Activated naive CD8-positive, alpha-beta T cell treated with anti-CD3 and anti-CD28 coated beads, Interleukin-2, amount 10 ng/mL, durations not matched to agents 7 days and 5 days (primary cell): ENCODE results near the gene EMID1. TPM values are rescaled to one million over a fixed set of nuclear protein-coding genes. Genes with fewer than 3 reads are reported as not detected.

Experiments used
- ATAC-seq: fragments of 150-1000 bp; cut with Tn5 transposase; one replicate; pipeline ENCODE4 v1.10.0; 2021; ENCODE audit warnings: low read depth, moderate library complexity
- POLR2A ChIA-PET: fragments of 350-600 bp; sonication (Branson Sonifier 250); formaldehyde crosslinking; loops from one replicate; lab custom pipeline; 2021; ENCODE audit warnings: antibody characterized with exemption; lab: Charles Lee
- DNase-seq: peaks from one replicate; pipeline ENCODE4 v3.0.0; 2021
- H3K27ac Mint-ChIP-seq: one replicate; pipeline ENCODE4 v1.8.0; 2022; ENCODE audit warnings: mild to moderate bottlenecking, mixed read lengths
- H3K27me3 Mint-ChIP-seq: one replicate; pipeline ENCODE4 v1.8.0; 2022; ENCODE audit warnings: mild to moderate bottlenecking, moderate library complexity, mixed read lengths
- H3K36me3 Mint-ChIP-seq: one replicate; pipeline ENCODE4 v1.8.0; 2021; ENCODE audit warnings: mild to moderate bottlenecking, mixed read lengths
- H3K4me1 Mint-ChIP-seq: one replicate; pipeline ENCODE4 v1.8.0; 2021; ENCODE audit warnings: mixed read lengths
- H3K4me3 Mint-ChIP-seq: one replicate; pipeline ENCODE4 v1.8.0; 2022; ENCODE audit warnings: mild to moderate bottlenecking, moderate library complexity, mixed read lengths
- H3K9me3 Mint-ChIP-seq: one replicate; pipeline ENCODE4 v1.8.0; 2021; ENCODE audit warnings: mixed read lengths
- total RNA-seq, 2 experiments: library from RNA; stranded (reverse); gene quantifications; one replicate each; pipeline ENCODE4 v1.2.3, GENCODE V29; 2021

EMID1 gene
- total RNA-seq, 2 experiments from 2014 or later, result not detected

GRCh38 chr22:29269731-29270474 is 64.2 kb downstream of the EMID1 start:
- POLR2A ChIA-PET, result interaction anchor here (1.0 kb wide), 1 partner anchor 10 kb away, joined by 3 read pairs; no protein-coding TSS in a partner anchor
- H3K4me1 Mint-ChIP-seq, result peaks cover 45% of the 10 kb centered on the region
- ATAC-seq, result no peak
- no peak for DNase-seq
- H3K27me3 Mint-ChIP-seq, result no peaks in the 10 kb centered on the region
- H3K27ac Mint-ChIP-seq, result peak overlapping the region; percentile 93
- no peaks in the 10 kb centered on the region for H3K9me3 Mint-ChIP-seq
- H3K4me3 Mint-ChIP-seq, result peak overlapping the region; percentile 86
- peaks cover 44% of the 10 kb centered on the region for H3K36me3 Mint-ChIP-seq

GRCh38 chr22:29270475-29271271 is 65.0 kb downstream of the EMID1 start:
- Mint-ChIP-seq H3K4me3 (peak overlapping the region; percentile 86), H3K27me3 (no peaks in the 10 kb centered on the region), H3K36me3 (peaks cover 46% of the 10 kb centered on the region), H3K27ac (peak overlapping the region; percentile 27), H3K9me3 (no peaks in the 10 kb centered on the region), H3K4me1 (peaks cover 47% of the 10 kb centered on the region)
- POLR2A ChIA-PET, result interaction anchor here (1.0 to 1.1 kb wide), 2 partner anchors 9 to 10 kb away, joined by 3 read pairs; no protein-coding TSS in a partner anchor
- ATAC-seq, result no peak
- DNase-seq, result no peak

DNA sequence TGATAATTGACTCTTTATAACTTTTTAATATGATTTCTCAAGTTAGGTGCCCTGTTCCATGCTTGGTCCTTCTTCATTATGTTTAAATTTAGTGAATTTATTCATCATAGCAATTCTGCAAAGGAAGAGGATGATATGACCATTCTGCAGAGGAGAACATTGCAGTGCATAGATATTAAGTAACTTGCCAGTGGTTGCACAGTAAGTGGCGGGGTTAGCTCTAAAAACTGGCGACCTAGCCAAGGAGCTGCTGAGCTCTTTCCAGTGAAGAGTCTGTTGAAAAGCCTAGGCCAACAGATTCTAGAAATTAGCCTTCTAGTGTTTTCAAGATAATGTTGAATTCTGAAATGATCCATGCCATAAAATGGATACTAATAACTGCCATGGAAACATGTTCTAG is 66.9 kb downstream of the EMID1 start:
- Mint-ChIP-seq H3K4me1 (peaks cover 44% of the 10 kb centered on the region), H3K36me3 (peaks cover 57% of the 10 kb centered on the region), H3K9me3 (no peaks in the 10 kb centered on the region), H3K4me3 (no peak overlapping the region), H3K27me3 (no peaks in the 10 kb centered on the region), H3K27ac (no peak overlapping the region)
- POLR2A ChIA-PET, result no interaction called here
- ATAC-seq, result no peak
- no peak for DNase-seq

GRCh38 chr22:29275167-29275566 is 69.5 kb downstream of the EMID1 start:
- Mint-ChIP-seq H3K27ac (no peak overlapping the region), H3K4me3 (no peak overlapping the region), H3K27me3 (no peaks in the 10 kb centered on the region), H3K9me3 (no peaks in the 10 kb centered on the region), H3K4me1 (peaks cover 42% of the 10 kb centered on the region), H3K36me3 (peaks cover 58% of the 10 kb centered on the region)
- DNase-seq, result no peak
- no peak for ATAC-seq
- POLR2A ChIA-PET, result no interaction called here

DNA sequence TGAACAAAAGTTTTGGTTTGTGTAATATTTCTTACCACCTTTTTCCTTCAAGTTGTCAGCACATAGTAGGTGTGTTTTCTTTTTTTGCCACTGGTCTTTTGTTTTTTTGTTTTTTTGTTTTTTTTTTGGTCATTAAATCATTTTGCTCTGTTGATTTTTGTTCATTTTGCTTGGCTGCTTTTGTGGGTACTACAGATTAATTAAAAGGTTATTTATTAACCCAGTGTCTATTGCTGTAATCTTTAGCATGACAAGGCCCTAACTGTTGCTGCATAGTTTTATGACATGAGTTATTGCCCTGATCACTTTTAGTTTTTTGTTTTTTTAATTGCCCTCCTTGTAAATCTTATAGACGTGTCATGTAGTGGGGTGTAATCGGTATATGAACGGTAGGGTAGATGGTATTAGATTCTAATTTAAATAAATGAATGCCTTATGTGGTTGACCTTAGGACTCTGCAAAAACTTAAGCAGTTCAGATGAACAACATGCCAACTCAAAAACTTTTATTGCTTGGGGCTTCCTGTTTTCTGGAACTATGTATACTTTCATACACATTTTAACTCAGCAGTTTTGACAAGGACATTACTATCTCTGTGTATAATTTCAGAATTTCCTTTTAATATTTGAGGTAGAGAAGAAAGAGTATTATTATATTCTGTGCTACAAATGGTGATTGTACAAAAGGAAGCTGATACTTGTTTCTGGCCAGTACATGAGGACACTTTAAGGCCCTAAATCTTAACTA is 70.3 kb downstream of the EMID1 start:
- peaks cover 53% of the 10 kb centered on the region for H3K36me3 Mint-ChIP-seq
- no peak overlapping the region for H3K27ac Mint-ChIP-seq
- DNase-seq, result no peak
- POLR2A ChIA-PET, result interaction anchor here (0.6 to 1.1 kb wide), 2 partner anchors 28 to 30 kb away, joined by 3 read pairs; partner anchors contain the start of gene GAS2L1
- ATAC-seq, result no peak
- no peaks in the 10 kb centered on the region for H3K9me3 Mint-ChIP-seq
- H3K4me3 Mint-ChIP-seq, result no peak overlapping the region
- H3K27me3 Mint-ChIP-seq, result no peaks in the 10 kb centered on the region
- peaks cover 34% of the 10 kb centered on the region for H3K4me1 Mint-ChIP-seq

DNA sequence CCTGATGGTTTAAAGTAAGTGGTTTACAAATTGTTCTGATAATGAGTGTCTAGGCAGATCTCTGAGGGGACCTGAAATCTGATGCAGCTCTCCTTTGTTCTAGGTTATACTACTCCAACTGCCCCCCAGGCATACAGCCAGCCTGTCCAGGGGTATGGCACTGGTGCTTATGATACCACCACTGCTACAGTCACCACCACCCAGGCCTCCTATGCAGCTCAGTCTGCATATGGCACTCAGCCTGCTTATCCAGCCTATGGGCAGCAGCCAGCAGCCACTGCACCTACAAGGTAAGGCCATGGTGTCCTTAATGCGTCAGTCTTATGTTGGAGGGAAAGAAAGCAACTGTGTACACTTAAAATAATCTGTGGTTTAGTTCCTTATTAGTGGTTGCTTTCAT is 72.2 kb downstream of the EMID1 start:
- Mint-ChIP-seq H3K4me3 (no peak overlapping the region), H3K36me3 (peaks cover 52% of the 10 kb centered on the region), H3K4me1 (peaks cover 25% of the 10 kb centered on the region), H3K9me3 (no peaks in the 10 kb centered on the region), H3K27ac (no peak overlapping the region), H3K27me3 (no peaks in the 10 kb centered on the region)
- DNase-seq (no peak), ATAC-seq (no peak)
- POLR2A ChIA-PET, result no interaction called here

DNA sequence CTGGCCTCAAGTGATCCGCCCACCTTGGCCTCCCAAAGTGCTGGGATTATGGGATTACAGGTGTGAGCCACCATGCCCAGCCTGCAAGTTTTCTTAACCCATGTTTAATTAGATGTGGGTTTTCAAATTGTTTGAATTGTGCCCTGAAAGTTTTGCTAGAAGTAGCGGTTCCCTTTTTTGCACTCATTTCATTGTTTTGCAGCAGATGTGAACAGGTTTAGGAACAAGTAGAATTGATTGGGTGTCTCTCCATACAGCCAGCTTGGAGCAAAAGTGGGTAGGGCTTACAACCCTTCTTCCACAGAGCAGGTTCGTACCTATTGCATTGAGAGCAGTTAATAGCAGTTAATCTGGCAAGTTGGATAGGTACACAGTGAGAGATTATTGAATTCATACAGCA is 78.5 kb downstream of the EMID1 start:
- Mint-ChIP-seq H3K27me3 (no peaks in the 10 kb centered on the region), H3K4me3 (no peak overlapping the region), H3K36me3 (peaks cover 53% of the 10 kb centered on the region), H3K4me1 (peaks cover 13% of the 10 kb centered on the region), H3K27ac (no peak overlapping the region), H3K9me3 (no peaks in the 10 kb centered on the region)
- DNase-seq (no peak), ATAC-seq (no peak)
- POLR2A ChIA-PET, result no interaction called here

DNA sequence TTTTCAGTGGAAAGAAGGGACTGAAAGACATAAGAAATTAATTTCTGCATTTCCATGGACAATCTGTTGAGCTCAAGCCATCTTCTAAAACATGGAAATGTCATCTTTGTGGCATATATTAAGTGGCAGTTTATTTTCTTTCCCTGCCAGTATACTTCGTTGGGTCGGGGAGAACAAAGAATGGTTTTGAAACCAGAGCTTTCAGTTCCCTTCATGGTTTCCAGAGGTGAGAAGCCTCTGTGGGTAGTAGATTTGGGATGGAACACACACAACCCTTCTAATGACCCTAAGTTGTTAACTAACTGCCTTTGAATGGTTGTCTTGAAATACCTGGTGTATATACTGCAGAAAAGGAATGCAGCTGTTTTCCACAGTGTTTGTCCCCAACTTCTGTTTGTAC is 83.1 kb downstream of the EMID1 start:
- DNase-seq, result no peak

GRCh38 chr22:29290061-29290460 is 84.4 kb downstream of the EMID1 start:
- POLR2A ChIA-PET, result no interaction called here
- Mint-ChIP-seq H3K27ac (no peak overlapping the region), H3K4me3 (no peak overlapping the region), H3K36me3 (peaks cover 55% of the 10 kb centered on the region), H3K4me1 (peaks cover 11% of the 10 kb centered on the region), H3K9me3 (no peaks in the 10 kb centered on the region), H3K27me3 (no peaks in the 10 kb centered on the region)
- DNase-seq (no peak), ATAC-seq (no peak)

More for the DNA sequence above, 83.1 kb downstream of the EMID1 start:
- no peak for ATAC-seq
- Mint-ChIP-seq H3K9me3 (no peaks in the 10 kb centered on the region), H3K4me3 (no peak overlapping the region), H3K27ac (peak overlapping the region; percentile 51), H3K36me3 (peaks cover 59% of the 10 kb centered on the region), H3K27me3 (no peaks in the 10 kb centered on the region), H3K4me1 (peaks cover 13% of the 10 kb centered on the region)
- POLR2A ChIA-PET, result no interaction called here

DNA sequence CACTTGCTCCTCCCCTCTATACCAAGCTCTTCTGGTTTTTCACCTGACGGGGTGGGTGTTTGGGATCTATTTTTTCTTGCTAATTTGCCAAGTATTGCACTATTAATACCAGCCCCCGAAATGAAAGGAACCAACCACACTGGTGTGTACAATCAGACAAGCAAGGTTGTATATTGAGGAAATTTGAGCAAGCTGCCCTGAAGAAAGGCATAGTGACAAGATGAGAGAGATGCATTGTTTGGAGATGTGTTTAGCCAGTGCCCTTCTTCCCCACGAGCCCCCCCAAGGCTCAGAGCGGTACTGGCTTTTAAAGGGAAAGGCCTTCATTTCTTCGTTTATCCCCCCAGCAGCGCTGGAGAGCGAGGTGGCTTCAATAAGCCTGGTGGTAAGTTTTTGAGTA is 85.5 kb downstream of the EMID1 start:
- Mint-ChIP-seq H3K4me1 (peaks cover 11% of the 10 kb centered on the region), H3K4me3 (no peak overlapping the region), H3K36me3 (peaks cover 51% of the 10 kb centered on the region), H3K9me3 (no peaks in the 10 kb centered on the region), H3K27ac (no peak overlapping the region), H3K27me3 (no peaks in the 10 kb centered on the region)
- DNase-seq, result no peak
- POLR2A ChIA-PET, result no interaction called here
- ATAC-seq, result no peak

GRCh38 chr22:29292379-29292778 is 86.7 kb downstream of the EMID1 start:
- Mint-ChIP-seq H3K4me3 (no peak overlapping the region), H3K27ac (no peak overlapping the region), H3K9me3 (no peaks in the 10 kb centered on the region), H3K4me1 (peaks cover 6% of the 10 kb centered on the region), H3K36me3 (peaks cover 44% of the 10 kb centered on the region), H3K27me3 (no peaks in the 10 kb centered on the region)
- ATAC-seq (no peak), DNase-seq (no peak)
- POLR2A ChIA-PET, result no interaction called here

GRCh38 chr22:29298641-29299040 is 92.9 kb downstream of the EMID1 start:
- DNase-seq (no peak), ATAC-seq (no peak)
- H3K4me3 Mint-ChIP-seq, result no peak overlapping the region
- POLR2A ChIA-PET, result no interaction called here
- H3K4me1 Mint-ChIP-seq, result no peaks in the 10 kb centered on the region
- peaks cover 2% of the 10 kb centered on the region for H3K27me3 Mint-ChIP-seq
- no peaks in the 10 kb centered on the region for H3K9me3 Mint-ChIP-seq
- peaks cover 31% of the 10 kb centered on the region for H3K36me3 Mint-ChIP-seq
- H3K27ac Mint-ChIP-seq, result no peak overlapping the region

DNA sequence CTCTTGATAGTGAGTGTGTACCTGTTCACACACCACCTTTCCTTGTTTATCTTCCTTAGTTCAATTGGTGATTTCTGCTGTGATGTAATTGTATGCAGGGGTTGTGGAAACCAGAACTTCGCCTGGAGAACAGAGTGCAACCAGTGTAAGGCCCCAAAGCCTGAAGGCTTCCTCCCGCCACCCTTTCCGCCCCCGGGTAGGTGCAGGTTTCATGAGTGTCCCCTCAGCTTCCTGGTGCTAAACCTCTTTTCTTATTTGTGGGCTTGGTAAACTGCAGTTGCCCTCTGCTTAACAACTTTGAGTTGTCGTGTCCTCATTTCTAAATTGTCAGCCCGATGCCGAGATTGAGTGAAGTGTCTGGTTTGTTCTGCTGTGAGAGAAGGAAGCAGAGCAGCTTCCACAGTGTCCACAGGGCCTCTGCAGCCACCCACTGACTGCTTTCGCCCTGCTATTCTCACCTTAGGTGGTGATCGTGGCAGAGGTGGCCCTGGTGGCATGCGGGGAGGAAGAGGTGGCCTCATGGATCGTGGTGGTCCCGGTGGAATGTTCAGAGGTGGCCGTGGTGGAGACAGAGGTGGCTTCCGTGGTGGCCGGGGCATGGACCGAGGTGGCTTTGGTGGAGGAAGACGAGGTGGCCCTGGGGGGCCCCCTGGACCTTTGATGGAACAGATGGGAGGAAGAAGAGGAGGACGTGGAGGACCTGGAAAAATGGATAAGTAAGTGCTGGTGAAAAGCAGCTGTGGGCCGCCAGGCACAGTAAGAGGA is 93.6 kb downstream of the EMID1 start:
- Mint-ChIP-seq H3K4me3 (no peak overlapping the region), H3K27me3 (peaks cover 2% of the 10 kb centered on the region), H3K36me3 (peaks cover 31% of the 10 kb centered on the region), H3K9me3 (no peaks in the 10 kb centered on the region), H3K27ac (no peak overlapping the region), H3K4me1 (no peaks in the 10 kb centered on the region)
- POLR2A ChIA-PET, result no interaction called here
- DNase-seq, result no peak
- ATAC-seq, result no peak
